Epithelial cell of esophagus (primary cell): Measurements from ENCODE around the gene B4GALNT1.

Experiments
- DNase-seq: peaks from one replicate; pipeline ENCODE4 v3.0.0; 2010; ENCODE audit warnings: low read depth
- H3K4me3 ChIP-seq: 2 replicates; pipeline ENCODE4 v1.5.1; 2011; ENCODE audit warnings: mild to moderate bottlenecking, low read length, control low read depth
- CTCF ChIP-seq: IDR thresholded peaks from 2 replicates; pipeline ENCODE4 v1.5.1; 2011; ENCODE audit warnings: low read depth, mild to moderate bottlenecking, low read length, control low read depth, inconsistent platforms; ENCODE audit not compliant: insufficient read depth; ENCODE audit errors: missing control alignments

Gene B4GALNT1

GRCh38 chr12:57579677-57580465, 53.1 kb downstream of the B4GALNT1 start:
- no peak for TF ChIP-seq CTCF
- H3K4me3 ChIP-seq: no peak overlapping the region
- no peak for DNase-seq

- no peak overlapping the region for H3K4me3 ChIP-seq
- no peak for DNase-seq
- no peak for TF ChIP-seq CTCF
Observed at GRCh38 chr12:57579011-57579410, 54.0 kb downstream of the B4GALNT1 start.

GRCh38 chr12:57577981-57578758, 54.8 kb downstream of the B4GALNT1 start:
- H3K4me3 ChIP-seq: no peak overlapping the region
- no peak for DNase-seq
- TF ChIP-seq CTCF: no peak

- peak; percentile 57 for DNase-seq
- no peak overlapping the region for H3K4me3 ChIP-seq
- no peak for TF ChIP-seq CTCF
Observed at GRCh38 chr12:57576613-57577160, 56.3 kb downstream of the B4GALNT1 start.
